Upper lobe of right lung (tissue), 1 donor: Measurements from ENCODE around the gene CNNM4. TPM values are rescaled to one million over a fixed set of nuclear protein-coding genes. Genes with fewer than 3 reads are reported as not detected.
"Not testable (repeated sequence)": the region's sequence is repeated elsewhere in the genome, so short reads cannot be mapped to it uniquely, and the experiment has no call there.

ENCODE experiments used
- ATAC-seq: fragments of 200-7000 bp; cut with Tn5 transposase; one replicate; pipeline ENCODE4 v1.9.1; 2020; ENCODE audit warnings: mild to moderate bottlenecking, moderate library complexity
- DNase-seq: peaks from one replicate; pipeline ENCODE4 v3.0.0-alpha.2; 2020
- H3K27ac ChIP-seq: fragments of 200-600 bp; one replicate; pipeline ENCODE4 v1.8.0; 2022
- H3K27me3 ChIP-seq: fragments of 200-600 bp; one replicate; pipeline ENCODE4 v1.8.0; 2022; ENCODE audit warnings: mild to moderate bottlenecking
- H3K36me3 ChIP-seq: fragments of 200-600 bp; one replicate; pipeline ENCODE4 v1.8.0; 2022
- H3K4me1 ChIP-seq: fragments of 200-600 bp; one replicate; pipeline ENCODE4 v1.8.0; 2022
- H3K4me3 ChIP-seq: fragments of 200-600 bp; one replicate; pipeline ENCODE4 v1.8.0; 2022; ENCODE audit warnings: mild to moderate bottlenecking
- H3K9me3 ChIP-seq: fragments of 200-600 bp; one replicate; pipeline ENCODE4 v1.8.0; 2022
- CTCF ChIP-seq: fragments of 200-600 bp; IDR thresholded peaks from one replicate; pipeline ENCODE4 v1.8.0; 2022; ENCODE audit warnings: antibody characterized with exemption
- intact Hi-C: fragments of 100-400 bp; cut with DNase I; formaldehyde crosslinking; loops from one replicate; pipeline ENCODE4 v1.11.0; 2022
- total RNA-seq: library from RNA; stranded (reverse); fragmentation: NEBNext Ultra II Directional; extraction: Animal tissue kit (Norgen Biotek cat#: 25700); gene quantifications from one replicate; pipeline ENCODE4 v1.2.1, GENCODE V29; 2021
- donor health status: DM: no; HTN: yes; CAD: no; lungs with severe emphysema.

The CNNM4 gene
- total RNA-seq, 1 donor from 2014 or later, result 15.0 TPM

- ATAC-seq, result peak; percentile 77
- peaks cover 3% of the 10 kb centered on the region for H3K4me1 ChIP-seq
- H3K9me3 ChIP-seq, result no peaks in the 10 kb centered on the region
- H3K27ac ChIP-seq, result no peak overlapping the region
- peaks cover 17% of the 10 kb centered on the region for H3K36me3 ChIP-seq
- intact Hi-C loops, result no loop called here
- no peaks in the 10 kb centered on the region for H3K27me3 ChIP-seq
- no peak for TF ChIP-seq CTCF
- DNase-seq, result peak; percentile 76
- H3K4me3 ChIP-seq, result no peak overlapping the region
Observed at GRCh38 chr2:96801786-96802595, 41.3 kb downstream of the CNNM4 start.

GRCh38 chr2:96802721-96803120, 42.0 kb downstream of the CNNM4 start:
- no peaks in the 10 kb centered on the region for H3K27me3 ChIP-seq
- no peak for TF ChIP-seq CTCF
- intact Hi-C loops, result no loop called here
- ATAC-seq, result no peak
- no peak overlapping the region for H3K4me3 ChIP-seq
- H3K9me3 ChIP-seq, result no peaks in the 10 kb centered on the region
- DNase-seq, result no peak
- no peak overlapping the region for H3K27ac ChIP-seq
- H3K4me1 ChIP-seq, result peaks cover 4% of the 10 kb centered on the region
- peaks cover 17% of the 10 kb centered on the region for H3K36me3 ChIP-seq

GRCh38 chr2:96804986-96805385, 44.3 kb downstream of the CNNM4 start:
- Histone ChIP-seq H3K36me3 (peaks cover 11% of the 10 kb centered on the region), H3K27me3 (no peaks in the 10 kb centered on the region), H3K4me1 (peaks cover 4% of the 10 kb centered on the region), H3K27ac (no peak overlapping the region), H3K9me3 (no peaks in the 10 kb centered on the region), H3K4me3 (no peak overlapping the region)
- DNase-seq, result no peak
- no peak for TF ChIP-seq CTCF
- ATAC-seq, result no peak
- intact Hi-C loops, result no loop called here

GRCh38 chr2:96805946-96806345, 45.2 kb downstream of the CNNM4 start:
- ATAC-seq, DNase-seq, H3K4me3 ChIP-seq, H3K9me3 ChIP-seq, H3K27ac ChIP-seq, H3K27me3 ChIP-seq, H3K4me1 ChIP-seq, intact Hi-C loops: not testable (repeated sequence)
- peaks cover 10% of the 10 kb centered on the region for H3K36me3 ChIP-seq

- H3K36me3 ChIP-seq, result peaks cover 10% of the 10 kb centered on the region
- intact Hi-C loops, result no loop called here
- no peak for TF ChIP-seq CTCF
- no peaks in the 10 kb centered on the region for H3K9me3 ChIP-seq
- H3K4me1 ChIP-seq, result peaks cover 4% of the 10 kb centered on the region
- H3K27ac ChIP-seq, result peak overlapping the region; percentile 51
- DNase-seq (no peak), ATAC-seq (no peak)
- no peaks in the 10 kb centered on the region for H3K27me3 ChIP-seq
- no peak overlapping the region for H3K4me3 ChIP-seq
Observed at GRCh38 chr2:96806468-96807126, 45.9 kb downstream of the CNNM4 start.

GRCh38 chr2:96807127-96807471, 46.4 kb downstream of the CNNM4 start:
- H3K9me3 ChIP-seq, result no peaks in the 10 kb centered on the region
- H3K36me3 ChIP-seq, result peaks cover 10% of the 10 kb centered on the region
- intact Hi-C loops, result no loop called here
- no peak overlapping the region for H3K4me3 ChIP-seq
- TF ChIP-seq CTCF, result no peak
- H3K4me1 ChIP-seq, result peaks cover 4% of the 10 kb centered on the region
- ATAC-seq (no peak), DNase-seq (no peak)
- peak overlapping the region; percentile 51 for H3K27ac ChIP-seq
- no peaks in the 10 kb centered on the region for H3K27me3 ChIP-seq
